GM21515 (cell line): ENCODE data around the gene CMBL.
"Not testable (repeated sequence)": the region's sequence is repeated elsewhere in the genome, so short reads cannot be mapped to it uniquely, and the experiment has no call there.

Source experiments
- ATAC-seq: cut with Tn5 transposase; IDR thresholded peaks from one replicate; pipeline ENCODE4 v1.9.1; 2021; ENCODE audit not compliant: unreplicated experiment

Gene CMBL

GRCh38 chr5:10262121-10262774 is 45.5 kb downstream of the CMBL start:
- no peak for ATAC-seq

GRCh38 chr5:10261065-10261464 is 46.6 kb downstream of the CMBL start:
- ATAC-seq = no peak

DNA sequence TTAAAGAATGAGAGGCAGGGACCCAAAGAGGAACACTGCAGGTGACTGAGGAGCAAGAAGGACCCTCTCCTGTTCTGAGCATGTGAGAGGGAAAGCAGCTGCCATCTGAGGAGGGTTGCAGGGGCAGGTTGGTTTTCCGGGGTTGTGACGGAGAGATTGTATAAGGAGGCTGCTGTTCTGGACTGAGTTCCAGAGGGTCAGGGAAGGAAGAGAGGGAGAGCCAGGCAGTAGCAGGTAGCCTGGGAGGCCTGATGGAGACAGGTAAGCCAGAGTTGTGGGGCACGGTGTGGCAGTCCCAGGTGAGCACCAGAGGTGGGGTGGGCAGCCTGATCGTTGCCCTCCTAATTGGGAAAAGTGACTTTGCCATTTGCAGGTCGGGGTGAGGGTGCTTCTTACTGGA is 47.8 kb downstream of the CMBL start:
- ATAC-seq = no peak

DNA sequence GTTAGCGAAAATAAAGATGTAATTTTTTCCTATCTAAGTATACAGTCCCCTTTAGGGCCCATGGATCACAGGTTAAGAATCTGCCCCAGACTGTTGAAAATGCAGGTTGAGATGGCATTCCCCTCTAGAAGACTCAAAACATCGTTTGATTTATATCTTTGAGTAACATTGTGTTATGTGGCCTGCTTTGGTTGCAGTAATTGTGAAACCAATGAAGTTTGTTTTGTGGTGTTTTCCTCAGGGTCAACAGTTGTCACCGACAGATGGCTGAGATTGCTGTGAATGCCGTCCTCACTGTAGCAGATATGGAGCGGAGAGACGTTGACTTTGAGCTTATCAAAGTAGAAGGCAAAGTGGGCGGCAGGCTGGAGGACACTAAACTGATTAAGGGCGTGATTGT is 49.8 kb downstream of the CMBL start:
- ATAC-seq = no peak

- no peak for ATAC-seq
Observed at GRCh38 chr5:10254686-10255085, 53.0 kb downstream of the CMBL start.

DNA sequence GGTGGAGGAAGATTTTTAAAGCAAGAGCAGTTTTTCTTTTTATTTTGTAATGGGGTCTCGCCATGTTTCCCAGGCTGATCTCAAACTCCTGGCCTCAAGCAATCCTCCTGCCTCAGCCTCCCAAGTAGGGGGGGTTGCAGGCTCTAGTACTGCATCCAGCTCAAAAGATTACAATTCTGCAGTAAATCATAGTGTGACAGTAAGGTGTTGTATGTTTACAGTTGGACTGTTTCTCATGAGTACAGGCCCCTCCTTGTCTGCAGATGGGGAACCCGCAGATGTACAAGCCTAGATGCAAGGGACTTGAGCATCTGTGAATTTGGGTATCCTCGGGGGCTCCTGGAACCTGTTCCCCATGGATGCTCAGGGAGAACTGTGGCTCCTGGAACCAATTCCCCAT is 54.3 kb downstream of the CMBL start:
- no peak for ATAC-seq

DNA sequence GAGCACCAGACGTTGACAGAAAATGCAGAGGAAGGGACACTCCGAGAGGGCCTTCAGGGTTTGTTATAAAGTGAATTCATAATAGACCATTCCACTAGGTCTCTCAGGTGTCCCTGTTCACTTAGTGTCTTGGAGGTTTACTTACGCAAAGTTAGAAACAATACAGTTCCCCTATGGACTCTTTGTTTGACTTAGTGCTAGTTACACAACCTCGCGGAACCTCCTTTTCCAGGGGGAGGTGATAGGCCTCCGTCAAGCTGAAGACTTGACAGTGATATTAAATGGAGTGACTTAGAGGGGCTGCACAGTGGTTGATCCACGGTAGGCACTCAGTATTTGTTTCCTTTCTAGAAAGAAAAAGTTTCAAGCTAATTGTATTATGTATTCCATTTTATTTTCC is 56.3 kb downstream of the CMBL start:
- ATAC-seq = no peak

DNA sequence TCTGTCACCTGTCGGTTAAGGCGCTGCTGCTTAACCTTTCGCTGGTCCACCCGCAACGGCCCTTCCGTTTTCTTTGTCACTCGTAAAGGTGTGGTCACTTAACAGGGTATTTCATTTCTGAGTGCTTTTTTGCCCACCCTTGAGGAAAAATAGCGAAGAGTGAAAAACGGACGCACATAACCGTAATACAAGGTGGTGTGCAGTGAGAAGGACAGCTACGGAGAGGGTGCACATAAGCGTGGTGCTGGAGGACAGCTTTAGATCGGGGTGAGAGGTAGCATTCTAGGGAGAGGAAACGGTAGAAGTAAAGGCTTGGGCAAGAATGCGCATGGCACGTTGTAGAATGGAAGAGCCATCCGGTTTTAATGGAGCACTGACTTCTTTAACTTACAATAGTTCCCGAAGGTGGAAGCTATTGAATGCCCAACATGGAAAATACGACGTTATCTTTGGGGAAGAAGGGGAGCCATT is 56.9 kb downstream of the CMBL start:
- peak; percentile 8 for ATAC-seq

GRCh38 chr5:10249948-10250805 is 57.5 kb downstream of the CMBL start, which contains the start of gene CCT5:
Gene CCT5 (plus strand): TSS chr5:10250280. CDS start chr5:10250341, 61 bp downstream.
- peak; percentile 75 for ATAC-seq

DNA sequence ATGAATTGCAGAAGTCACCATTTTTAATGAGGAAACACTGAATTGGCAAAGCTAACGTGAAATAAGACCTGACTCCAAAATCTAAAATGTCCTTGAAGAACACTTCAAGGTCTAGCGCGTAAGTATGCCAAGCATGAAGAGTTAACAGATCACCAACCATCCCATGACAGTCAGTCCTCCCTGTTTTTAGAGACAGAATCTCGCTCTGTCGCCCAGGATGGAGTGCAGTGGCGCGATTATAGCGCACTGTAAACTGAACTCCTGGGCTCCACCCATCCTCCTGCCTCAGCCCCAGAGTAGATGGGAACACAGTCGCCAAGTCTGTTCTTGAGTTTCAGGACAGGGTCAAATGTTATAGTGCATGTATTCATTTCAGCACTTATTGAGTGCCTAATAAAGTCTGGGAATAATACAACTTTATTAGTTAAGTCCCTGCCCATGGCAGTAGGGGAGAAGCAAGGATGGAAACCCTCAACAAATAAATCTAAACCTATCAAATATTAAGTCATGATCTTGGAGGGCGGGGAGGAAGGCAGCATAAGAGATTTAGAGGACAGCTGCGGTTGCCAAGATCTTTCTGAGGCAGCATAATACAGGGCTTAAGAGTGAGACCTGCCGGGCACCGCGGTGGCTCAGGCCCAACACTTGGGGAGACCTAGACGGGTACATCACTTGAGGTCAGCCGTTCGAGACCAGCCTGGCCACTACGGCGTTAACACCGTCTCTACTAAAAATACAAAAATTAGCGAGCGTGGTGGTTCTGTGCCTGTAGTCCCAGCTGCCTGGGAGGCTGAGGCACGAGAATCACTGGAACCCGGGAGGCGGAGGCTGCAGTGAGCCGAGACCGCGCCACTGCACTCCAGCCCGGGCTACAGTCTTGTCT is 59.1 kb downstream of the CMBL start:
- ATAC-seq = peak; percentile 3

- ATAC-seq = not testable (repeated sequence)
Observed at GRCh38 chr5:10247217-10247616, 60.5 kb downstream of the CMBL start.

DNA sequence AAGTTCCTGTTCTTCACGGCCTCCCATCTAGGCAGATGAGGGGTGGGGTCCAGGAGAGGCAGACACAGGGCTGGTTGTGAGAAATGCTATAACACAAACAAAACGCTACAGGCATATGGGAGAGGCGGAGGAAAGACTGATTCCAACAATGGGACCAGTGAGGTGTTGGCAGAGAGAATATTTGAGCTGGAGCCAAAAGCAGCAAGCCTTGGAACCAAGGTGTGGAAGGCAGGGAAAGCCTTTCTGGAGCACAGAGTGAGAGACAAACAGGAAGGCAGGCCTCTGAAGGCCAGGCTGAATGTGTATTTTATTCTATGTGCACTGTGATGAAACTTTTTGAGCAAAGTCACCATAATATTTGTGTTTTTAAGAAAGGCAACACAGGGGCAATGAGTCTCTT is 60.9 kb downstream of the CMBL start:
- ATAC-seq = no peak

- ATAC-seq = no peak
Observed at GRCh38 chr5:10244342-10244944, 63.3 kb downstream of the CMBL start.

GRCh38 chr5:10243660-10244240 is 64.0 kb downstream of the CMBL start:
- no peak for ATAC-seq

GRCh38 chr5:10235350-10235749 is 72.4 kb downstream of the CMBL start:
- ATAC-seq = no peak

- no peak for ATAC-seq
Observed at GRCh38 chr5:10233505-10233904, 74.2 kb downstream of the CMBL start.

DNA sequence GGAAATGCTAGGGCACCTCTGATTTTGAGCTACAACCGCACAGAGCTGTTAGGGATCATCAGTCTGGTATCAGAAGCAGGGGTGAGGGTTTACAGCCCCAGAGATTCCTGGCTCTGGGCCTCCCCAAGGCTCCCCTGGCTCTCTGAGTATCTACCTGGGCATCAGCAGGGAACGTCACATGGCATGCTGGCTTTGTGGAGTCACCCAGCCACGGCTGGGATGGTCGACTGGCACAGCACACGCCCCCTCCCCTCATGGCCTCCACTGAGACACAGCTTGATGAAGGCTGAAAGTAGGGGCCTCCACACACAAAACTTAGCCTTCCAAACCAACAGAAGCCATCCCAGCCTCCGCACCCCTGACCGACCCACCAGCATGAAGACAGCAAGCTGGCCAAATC is 74.7 kb downstream of the CMBL start:
- no peak for ATAC-seq

- no peak for ATAC-seq
Observed at GRCh38 chr5:10232386-10232785, 75.3 kb downstream of the CMBL start.

DNA sequence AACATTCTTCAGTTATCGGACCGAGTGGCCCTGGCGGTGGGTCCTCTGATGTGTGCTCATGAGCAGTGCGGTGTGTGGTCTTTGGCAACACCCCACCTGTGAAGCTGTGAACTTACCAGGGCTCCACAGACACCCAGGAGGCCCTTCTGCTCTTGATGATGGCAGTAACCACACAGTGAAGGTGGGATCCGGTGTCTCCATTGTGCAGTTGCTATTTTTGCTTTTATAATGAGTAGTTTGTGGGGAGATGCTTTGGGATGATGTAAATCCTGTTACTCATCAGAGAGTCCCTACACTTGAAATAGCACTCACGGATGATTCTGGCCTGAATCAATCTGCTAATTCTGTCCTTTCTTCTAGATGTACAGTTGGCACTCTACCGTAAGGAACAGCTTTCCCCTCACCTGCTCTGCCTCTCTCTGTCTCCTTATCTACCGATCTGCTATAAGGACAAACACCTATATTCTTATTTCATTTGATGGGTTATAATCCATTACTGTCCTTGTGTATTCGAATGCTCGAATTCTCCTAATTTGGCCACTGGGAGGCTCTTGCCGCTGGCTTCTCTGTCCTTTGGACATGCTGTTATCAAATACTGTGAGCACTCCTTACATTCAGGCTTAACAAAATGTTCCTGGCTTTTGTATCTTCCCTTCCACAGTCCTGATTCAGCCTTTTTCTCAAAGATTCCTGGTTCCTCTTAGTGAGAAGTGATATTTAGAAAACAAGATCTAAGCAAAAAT is 78.2 kb downstream of the CMBL start:
- no peak for ATAC-seq

- no peak for ATAC-seq
Observed at GRCh38 chr5:10228288-10228687, 79.4 kb downstream of the CMBL start.
